HL-60 (cell line): ENCODE measurements around the gene TANGO2.

Experiments used
- DNase-seq, 2 experiments: peaks; one replicate each; pipeline ENCODE4 v3.0.0-alpha.2; 2010 to 2020; ENCODE audit warnings: low read depth in 1 of 2, low spot score in 1 of 2
- H3K27ac ChIP-seq: fragments of 250-450 bp; sonication (Bioruptor Pico); replicated peaks from 2 replicates; pipeline ENCODE4 v1.5.1; 2020; ENCODE audit warnings: mild to moderate bottlenecking, moderate library complexity
- H3K27me3 ChIP-seq: fragments of 250-450 bp; sonication (Bioruptor Pico); 2 replicates; pipeline ENCODE4 v1.5.1; 2021; ENCODE audit warnings: mild to moderate bottlenecking, moderate library complexity; ENCODE audit not compliant: insufficient read depth, poor library complexity, severe bottlenecking
- H3K4me3 ChIP-seq: replicated peaks from 2 replicates; pipeline ENCODE4 v1.5.1; 2011; ENCODE audit warnings: mild to moderate bottlenecking, control low read depth, low read length; ENCODE audit not compliant: insufficient read depth
- CTCF ChIP-seq: IDR thresholded peaks from one replicate; pipeline ENCODE4 v1.5.1; 2011; ENCODE audit warnings: low read length, control low read depth, inconsistent platforms; ENCODE audit not compliant: insufficient read depth
- GABPA ChIP-seq: IDR thresholded peaks from 2 replicates; pipeline ENCODE4 v1.6.1; 2012; ENCODE audit warnings: low read depth
- POLR2AphosphoS5 ChIP-seq: IDR thresholded peaks from 2 replicates; pipeline ENCODE4 v1.6.1; 2012; ENCODE audit warnings: low read depth
- REST ChIP-seq: IDR thresholded peaks from 2 replicates; pipeline ENCODE4 v1.6.1; 2012; ENCODE audit warnings: low read depth; ENCODE audit not compliant: insufficient replicate concordance
- SPI1 ChIP-seq: IDR thresholded peaks from 2 replicates; pipeline ENCODE4 v1.6.1; 2012; ENCODE audit warnings: low read depth, mild to moderate bottlenecking, borderline replicate concordance

Gene TANGO2

GRCh38 chr22:20026204-20026908, 5.4 kb downstream of the TANGO2 start:
- TF ChIP-seq POLR2AphosphoS5 (no peak), REST (no peak), SPI1 (no peak), CTCF (no peak), GABPA (no peak)
- Histone ChIP-seq H3K27me3 (no peaks in the 10 kb centered on the region), H3K4me3 (no peak overlapping the region), H3K27ac (no peak overlapping the region)
- no peak for DNase-seq

GRCh38 chr22:20026996-20027601, 6.2 kb downstream of the TANGO2 start:
- Histone ChIP-seq H3K4me3 (no peak overlapping the region), H3K27me3 (no peaks in the 10 kb centered on the region), H3K27ac (no peak overlapping the region)
- TF ChIP-seq POLR2AphosphoS5: no peak
- no peak for TF ChIP-seq SPI1
- no peak for TF ChIP-seq CTCF
- no peak for TF ChIP-seq GABPA
- no peak for TF ChIP-seq REST
- no peak for DNase-seq

- DNase-seq: no peak
- no peak overlapping the region for H3K27ac ChIP-seq
- H3K4me3 ChIP-seq: no peak overlapping the region
- H3K27me3 ChIP-seq: no peaks in the 10 kb centered on the region
- TF ChIP-seq REST (no peak), CTCF (no peak), POLR2AphosphoS5 (no peak), GABPA (no peak), SPI1 (no peak)
These were observed 7.3 kb downstream of the TANGO2 start for GRCh38 chr22:20027966-20028854.
